HG03060 (cell line): ENCODE results near the gene ABCC3.

Experiments used
- ATAC-seq: cut with Tn5 transposase; IDR thresholded peaks from one replicate; pipeline ENCODE4 v1.9.1; 2021; ENCODE audit warnings: low read depth, moderate number of reproducible peaks; ENCODE audit not compliant: unreplicated experiment

Gene ABCC3, protein sequence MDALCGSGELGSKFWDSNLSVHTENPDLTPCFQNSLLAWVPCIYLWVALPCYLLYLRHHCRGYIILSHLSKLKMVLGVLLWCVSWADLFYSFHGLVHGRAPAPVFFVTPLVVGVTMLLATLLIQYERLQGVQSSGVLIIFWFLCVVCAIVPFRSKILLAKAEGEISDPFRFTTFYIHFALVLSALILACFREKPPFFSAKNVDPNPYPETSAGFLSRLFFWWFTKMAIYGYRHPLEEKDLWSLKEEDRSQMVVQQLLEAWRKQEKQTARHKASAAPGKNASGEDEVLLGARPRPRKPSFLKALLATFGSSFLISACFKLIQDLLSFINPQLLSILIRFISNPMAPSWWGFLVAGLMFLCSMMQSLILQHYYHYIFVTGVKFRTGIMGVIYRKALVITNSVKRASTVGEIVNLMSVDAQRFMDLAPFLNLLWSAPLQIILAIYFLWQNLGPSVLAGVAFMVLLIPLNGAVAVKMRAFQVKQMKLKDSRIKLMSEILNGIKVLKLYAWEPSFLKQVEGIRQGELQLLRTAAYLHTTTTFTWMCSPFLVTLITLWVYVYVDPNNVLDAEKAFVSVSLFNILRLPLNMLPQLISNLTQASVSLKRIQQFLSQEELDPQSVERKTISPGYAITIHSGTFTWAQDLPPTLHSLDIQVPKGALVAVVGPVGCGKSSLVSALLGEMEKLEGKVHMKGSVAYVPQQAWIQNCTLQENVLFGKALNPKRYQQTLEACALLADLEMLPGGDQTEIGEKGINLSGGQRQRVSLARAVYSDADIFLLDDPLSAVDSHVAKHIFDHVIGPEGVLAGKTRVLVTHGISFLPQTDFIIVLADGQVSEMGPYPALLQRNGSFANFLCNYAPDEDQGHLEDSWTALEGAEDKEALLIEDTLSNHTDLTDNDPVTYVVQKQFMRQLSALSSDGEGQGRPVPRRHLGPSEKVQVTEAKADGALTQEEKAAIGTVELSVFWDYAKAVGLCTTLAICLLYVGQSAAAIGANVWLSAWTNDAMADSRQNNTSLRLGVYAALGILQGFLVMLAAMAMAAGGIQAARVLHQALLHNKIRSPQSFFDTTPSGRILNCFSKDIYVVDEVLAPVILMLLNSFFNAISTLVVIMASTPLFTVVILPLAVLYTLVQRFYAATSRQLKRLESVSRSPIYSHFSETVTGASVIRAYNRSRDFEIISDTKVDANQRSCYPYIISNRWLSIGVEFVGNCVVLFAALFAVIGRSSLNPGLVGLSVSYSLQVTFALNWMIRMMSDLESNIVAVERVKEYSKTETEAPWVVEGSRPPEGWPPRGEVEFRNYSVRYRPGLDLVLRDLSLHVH (N-terminal part only)

DNA sequence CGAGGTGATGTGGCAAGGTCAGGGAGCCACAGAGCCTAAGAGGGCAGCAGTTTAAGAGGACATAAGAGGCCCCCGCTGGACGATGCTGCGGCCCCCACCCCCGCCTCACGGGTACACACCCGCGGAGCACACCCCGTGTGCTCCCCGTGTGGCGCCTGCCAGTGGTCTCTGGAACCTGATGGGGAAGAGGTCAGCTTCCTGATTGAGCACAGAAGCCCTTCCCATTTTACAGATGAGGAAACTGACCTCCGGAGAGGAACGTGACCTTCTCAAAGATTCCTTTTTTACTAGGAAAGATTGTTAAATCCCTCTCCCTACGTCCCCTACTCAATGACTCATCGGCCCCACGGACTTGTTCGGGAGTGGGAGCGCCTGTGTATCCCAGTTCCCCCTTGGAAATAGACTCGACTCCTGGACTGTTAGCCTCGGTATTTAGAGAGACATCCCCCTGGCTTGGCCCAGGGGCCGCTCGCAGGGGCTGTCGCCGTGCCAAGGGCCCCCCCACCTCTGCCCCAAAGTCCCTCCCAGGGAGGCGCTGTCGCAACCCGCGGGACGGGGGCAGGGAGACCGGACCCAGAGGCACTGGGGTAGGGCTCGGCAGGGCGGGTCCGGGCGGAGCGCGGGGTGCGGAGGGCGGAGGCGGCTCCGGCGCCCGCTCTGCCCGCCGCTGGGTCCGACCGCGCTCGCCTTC lies at the start of gene ABCC3:
Gene ABCC3 (plus strand): TSS at position 658 of the 691 bp plus-strand sequence. CDS start 56 bp downstream, outside the sequence.
- no peak for ATAC-seq

DNA sequence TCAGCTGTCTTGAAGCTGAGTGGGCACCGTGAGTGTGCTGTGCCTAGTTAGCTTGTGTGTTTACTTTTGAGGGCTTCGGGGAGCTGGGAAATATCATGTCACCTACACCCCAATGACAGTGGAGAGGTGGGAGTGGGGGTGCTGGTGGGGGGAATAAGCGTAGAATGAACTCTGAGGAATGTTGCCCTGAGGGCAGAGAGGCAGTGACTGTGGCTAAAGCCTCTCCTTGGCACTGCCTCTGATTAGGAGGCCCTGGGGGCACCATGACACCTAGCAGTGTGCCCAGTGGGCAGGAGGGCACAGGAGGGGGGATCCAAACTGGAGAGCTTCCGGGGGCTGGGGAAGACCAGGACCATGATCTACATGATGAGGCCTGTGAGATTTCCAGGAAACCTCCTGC lies 49.3 kb upstream of the ABCC3 start:
- ATAC-seq, result no peak

- ATAC-seq, result no peak
Observed at GRCh38 chr17:50585891-50586290, 48.8 kb upstream of the ABCC3 start.

DNA sequence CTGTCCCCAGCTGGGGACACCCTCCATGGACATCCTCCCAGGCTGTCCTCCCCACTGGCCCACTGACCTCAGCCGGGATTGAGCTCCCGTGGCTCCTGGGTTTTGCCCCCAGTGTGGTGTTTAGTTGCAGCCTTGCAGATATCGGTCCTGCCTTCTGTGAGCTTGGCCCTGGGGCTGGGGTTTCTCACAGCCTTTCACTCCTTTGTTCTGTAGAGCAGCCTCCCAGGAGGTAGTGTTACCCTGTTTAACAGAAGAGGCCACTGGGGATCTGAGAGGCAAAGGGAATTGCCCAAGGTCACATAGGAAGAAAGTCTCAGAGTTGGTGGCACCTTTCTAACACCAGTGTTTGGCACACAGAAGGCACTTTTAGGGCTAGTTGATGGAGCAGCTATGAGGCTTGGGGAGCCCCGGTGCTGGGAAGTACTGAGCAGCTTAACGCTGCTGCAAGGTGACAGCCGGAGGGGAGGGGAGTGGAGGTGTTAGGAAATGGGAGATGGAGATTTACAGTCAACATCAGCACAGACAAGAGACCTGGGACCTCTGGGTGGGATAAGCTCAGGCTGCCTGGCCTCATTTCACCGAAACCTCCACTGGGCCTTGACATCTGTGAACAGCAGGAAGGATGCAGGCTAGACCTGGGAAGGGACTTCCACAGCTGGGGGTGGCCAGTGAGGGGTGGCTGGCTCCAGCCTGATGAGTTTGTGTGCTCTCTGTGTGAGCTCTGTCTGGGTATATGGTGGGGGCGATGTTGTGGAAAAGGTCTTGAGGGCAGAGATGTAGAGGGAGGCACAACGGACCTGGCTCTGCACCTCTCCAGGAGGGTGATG lies 48.0 kb upstream of the ABCC3 start:
- no peak for ATAC-seq

- ATAC-seq, result no peak
Observed at GRCh38 chr17:50587571-50587970, 47.1 kb upstream of the ABCC3 start.

- ATAC-seq, result no peak
Observed at GRCh38 chr17:50588391-50589049, 46.2 kb upstream of the ABCC3 start.

DNA sequence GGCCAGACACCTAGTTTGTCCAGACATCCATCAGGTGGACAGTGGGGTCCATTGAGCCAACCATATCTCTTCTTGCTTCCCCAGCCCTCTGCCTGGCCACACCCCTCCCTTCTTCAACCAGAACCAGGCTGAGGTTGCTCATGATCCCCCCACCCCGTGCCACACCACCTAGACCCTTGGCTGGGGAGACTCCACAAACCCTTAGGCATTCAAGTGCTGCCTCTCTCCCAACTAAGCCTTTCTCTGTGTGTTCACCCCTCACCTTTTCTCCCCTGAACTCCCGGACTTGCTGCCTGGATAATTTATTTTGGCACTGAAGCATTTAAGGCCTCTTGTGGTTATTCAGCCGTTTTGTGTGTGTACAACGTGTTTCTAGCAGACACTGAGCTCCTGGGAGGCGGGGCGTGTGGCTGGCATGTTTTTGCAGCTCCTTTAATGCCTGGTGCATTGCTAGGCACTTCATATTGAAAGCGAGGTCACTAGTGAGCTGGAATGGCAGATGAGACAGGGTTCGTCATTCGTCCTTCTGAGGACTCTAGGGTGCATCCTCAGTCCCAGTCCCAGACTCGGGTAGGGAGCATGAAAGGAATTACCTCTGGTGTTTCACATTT lies 45.5 kb upstream of the ABCC3 start:
- no peak for ATAC-seq

DNA sequence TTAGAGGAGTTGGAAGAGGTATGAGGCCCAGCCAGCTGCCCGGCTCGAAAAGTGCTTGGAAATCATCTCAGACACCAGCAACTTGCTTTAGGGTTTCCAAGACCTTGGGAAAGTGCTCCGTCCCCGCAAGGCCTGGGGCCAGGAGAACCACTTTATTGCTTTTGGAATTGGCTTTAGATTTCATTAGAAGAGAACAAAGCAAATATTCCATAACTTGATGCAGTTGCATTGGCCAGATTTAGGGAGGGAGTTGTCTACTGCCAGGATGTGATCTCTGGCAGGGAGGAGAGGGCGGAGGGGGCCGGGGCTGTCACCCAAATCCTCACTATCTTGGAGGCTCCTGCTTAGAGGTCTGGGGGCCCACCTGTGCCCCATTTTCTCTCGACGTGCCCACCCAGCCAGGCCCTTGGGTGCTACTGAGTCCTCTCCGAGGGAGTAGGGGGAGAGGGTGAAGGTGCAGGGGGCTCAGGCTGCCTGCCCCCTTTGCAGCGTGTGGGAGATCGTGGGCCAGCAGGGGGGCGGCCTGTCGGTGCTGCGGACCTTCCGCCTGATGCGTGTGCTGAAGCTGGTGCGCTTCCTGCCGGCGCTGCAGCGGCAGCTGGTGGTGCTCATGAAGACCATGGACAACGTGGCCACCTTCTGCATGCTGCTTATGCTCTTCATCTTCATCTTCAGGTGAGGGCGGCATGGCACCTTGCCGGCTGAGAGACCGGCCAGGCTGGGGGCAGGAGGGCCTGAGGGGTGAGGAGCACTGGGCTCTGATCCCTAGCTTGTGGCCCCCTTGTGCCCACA lies 43.5 kb upstream of the ABCC3 start:
- no peak for ATAC-seq

- no peak for ATAC-seq
Observed at GRCh38 chr17:50593321-50593720, 41.4 kb upstream of the ABCC3 start.

DNA sequence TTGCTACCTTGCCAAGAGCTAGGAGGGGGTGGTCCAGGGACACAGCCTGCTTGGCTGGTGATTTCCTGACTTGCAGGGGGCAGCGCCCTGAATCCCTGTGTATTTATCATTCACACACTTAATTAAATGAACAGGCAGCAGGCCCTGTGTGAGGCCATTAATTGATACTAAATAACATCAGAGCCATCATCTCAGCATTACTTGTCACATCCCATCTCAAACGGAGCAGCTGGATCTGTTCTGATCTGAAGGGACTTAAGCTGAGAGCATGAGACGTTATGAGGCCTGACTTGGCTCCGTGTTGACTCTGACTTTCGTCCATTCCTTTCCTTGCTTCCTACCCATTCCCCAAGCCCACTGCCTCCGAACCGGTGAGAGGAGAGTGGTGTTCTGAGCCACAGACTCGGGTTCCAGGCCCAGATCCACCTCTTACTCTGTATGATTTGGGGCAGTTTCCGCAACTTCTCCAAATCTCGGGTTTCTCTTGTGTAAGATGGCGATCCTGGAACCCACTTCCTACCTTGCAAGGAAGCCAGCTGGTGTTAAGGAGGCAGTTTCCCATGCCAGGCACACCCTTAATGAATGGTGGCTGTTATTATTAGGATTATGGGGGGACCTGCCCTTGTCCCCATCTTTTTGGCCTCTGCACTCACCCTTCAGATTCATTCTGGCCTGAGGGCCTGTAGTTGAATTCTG lies 40.4 kb upstream of the ABCC3 start:
- no peak for ATAC-seq

DNA sequence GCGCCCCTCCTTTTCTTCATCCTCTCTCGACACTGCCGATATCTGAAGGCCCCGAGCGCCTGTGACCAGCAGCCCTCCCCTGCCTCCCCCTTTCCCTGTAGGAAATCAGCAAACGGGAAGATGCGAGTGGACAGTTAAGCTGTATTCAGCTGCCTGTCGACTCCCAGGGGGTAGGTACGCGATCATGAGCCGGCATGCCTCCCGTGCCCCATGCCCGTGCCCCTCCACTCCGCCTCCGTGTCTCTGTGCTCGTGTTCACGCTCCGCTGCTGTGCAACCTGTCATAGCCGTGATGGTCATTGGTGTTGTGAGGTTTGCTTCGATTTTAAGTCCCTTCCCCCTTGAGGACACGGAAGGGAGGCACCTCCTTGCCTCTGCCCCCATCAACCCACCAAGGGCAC lies 39.8 kb upstream of the ABCC3 start:
- ATAC-seq, result no peak

GRCh38 chr17:50596191-50597037 lies 38.3 kb upstream of the ABCC3 start:
- no peak for ATAC-seq

GRCh38 chr17:50598487-50598886 lies 36.2 kb upstream of the ABCC3 start:
- ATAC-seq, result no peak

- ATAC-seq, result no peak
Observed at GRCh38 chr17:50599606-50600005, 35.1 kb upstream of the ABCC3 start.

DNA sequence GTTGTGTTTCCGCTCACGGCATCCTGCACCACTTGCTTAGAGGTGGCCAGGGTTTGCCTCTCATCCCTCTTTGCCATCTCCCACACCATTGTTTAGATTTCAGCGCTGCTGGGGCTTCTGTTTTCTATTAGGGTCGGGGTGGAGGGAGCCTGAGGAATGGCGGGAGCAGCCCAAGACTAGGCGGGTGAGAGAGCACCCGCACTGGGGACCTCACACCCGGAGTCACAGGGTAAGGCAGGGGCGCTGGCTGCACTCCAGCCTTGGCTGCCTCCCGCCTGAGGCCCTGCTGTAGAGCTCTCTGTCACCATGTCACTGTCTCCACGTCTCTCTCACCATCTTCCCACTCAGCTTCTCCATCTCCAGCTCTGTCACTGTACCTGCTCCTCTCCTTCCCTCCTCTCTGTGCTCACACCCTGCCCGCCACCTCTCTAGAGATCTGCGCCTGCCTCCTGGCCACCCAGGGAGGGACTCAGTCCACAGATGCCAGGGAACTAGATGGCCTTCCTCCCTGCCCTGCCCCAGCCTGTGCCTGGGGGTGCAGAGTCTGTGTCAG lies 32.8 kb upstream of the ABCC3 start:
- no peak for ATAC-seq

GRCh38 chr17:50602836-50603235 lies 31.8 kb upstream of the ABCC3 start:
- ATAC-seq, result no peak
